Effector memory CD4-positive, alpha-beta T cell (primary cell): ENCODE data around the gene FADS1.

ENCODE experiments used
- DNase-seq, 3 donors: peaks; one replicate each; pipeline ENCODE4 v3.0.0-alpha.2; 2020
- H3K27ac ChIP-seq: 2 replicates; pipeline ENCODE4 v1.7.0; 2013; ENCODE audit warnings: mild to moderate bottlenecking, low read length, moderate library complexity; ENCODE audit not compliant: insufficient read depth, poor library complexity, severe bottlenecking
- H3K27me3 ChIP-seq: replicated peaks from 2 replicates; pipeline ENCODE4 v1.7.0; 2013; ENCODE audit warnings: mild to moderate bottlenecking, low read length; ENCODE audit not compliant: insufficient read depth, control insufficient read depth, poor library complexity, severe bottlenecking
- H3K36me3 ChIP-seq: 2 replicates; pipeline ENCODE4 v1.7.0; 2013; ENCODE audit warnings: mild to moderate bottlenecking, low read length, moderate library complexity; ENCODE audit not compliant: control insufficient read depth, insufficient read depth
- H3K4me1 ChIP-seq: 2 replicates; pipeline ENCODE4 v1.7.0; 2013; ENCODE audit warnings: low read length, mild to moderate bottlenecking; ENCODE audit not compliant: control insufficient read depth, insufficient read depth, poor library complexity, severe bottlenecking
- H3K4me3 ChIP-seq: 2 replicates; pipeline ENCODE4 v1.7.0; 2013; ENCODE audit warnings: low read length, low read depth, mild to moderate bottlenecking; ENCODE audit not compliant: insufficient read depth, poor library complexity, severe bottlenecking
- H3K9me3 ChIP-seq: 2 replicates; pipeline ENCODE4 v1.7.0; 2013; ENCODE audit warnings: mild to moderate bottlenecking, low read length, moderate library complexity; ENCODE audit not compliant: control insufficient read depth

Gene FADS1

DNA sequence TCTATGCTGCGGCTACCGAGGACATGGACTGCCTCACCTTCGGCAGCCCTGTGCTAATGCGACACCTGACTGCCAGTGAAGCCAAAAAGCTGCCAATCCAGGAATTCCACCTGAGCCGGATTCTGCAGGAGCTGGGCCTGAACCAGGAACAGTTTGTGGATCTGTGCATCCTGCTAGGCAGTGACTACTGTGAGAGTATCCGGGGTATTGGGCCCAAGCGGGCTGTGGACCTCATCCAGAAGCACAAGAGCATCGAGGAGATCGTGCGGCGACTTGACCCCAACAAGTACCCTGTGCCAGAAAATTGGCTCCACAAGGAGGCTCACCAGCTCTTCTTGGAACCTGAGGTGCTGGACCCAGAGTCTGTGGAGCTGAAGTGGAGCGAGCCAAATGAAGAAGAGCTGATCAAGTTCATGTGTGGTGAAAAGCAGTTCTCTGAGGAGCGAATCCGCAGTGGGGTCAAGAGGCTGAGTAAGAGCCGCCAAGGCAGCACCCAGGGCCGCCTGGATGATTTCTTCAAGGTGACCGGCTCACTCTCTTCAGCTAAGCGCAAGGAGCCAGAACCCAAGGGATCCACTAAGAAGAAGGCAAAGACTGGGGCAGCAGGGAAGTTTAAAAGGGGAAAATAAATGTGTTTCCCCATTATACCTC is 20.8 kb downstream of the FADS1 start:
- no peaks in the 10 kb centered on the region for H3K9me3 ChIP-seq
- H3K36me3 ChIP-seq, result no peaks in the 10 kb centered on the region
- H3K27ac ChIP-seq, result no peak overlapping the region
- DNase-seq, result no peak
- H3K4me1 ChIP-seq, result peaks cover 17% of the 10 kb centered on the region
- H3K27me3 ChIP-seq, result no peaks in the 10 kb centered on the region
- no peak overlapping the region for H3K4me3 ChIP-seq

DNA sequence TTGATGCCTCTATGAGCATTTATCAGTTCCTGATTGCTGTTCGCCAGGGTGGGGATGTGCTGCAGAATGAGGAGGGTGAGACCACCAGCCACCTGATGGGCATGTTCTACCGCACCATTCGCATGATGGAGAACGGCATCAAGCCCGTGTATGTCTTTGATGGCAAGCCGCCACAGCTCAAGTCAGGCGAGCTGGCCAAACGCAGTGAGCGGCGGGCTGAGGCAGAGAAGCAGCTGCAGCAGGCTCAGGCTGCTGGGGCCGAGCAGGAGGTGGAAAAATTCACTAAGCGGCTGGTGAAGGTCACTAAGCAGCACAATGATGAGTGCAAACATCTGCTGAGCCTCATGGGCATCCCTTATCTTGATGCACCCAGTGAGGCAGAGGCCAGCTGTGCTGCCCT is 21.3 kb downstream of the FADS1 start:
- H3K4me1 ChIP-seq, result peaks cover 17% of the 10 kb centered on the region
- H3K4me3 ChIP-seq, result no peak overlapping the region
- no peak overlapping the region for H3K27ac ChIP-seq
- H3K9me3 ChIP-seq, result no peaks in the 10 kb centered on the region
- no peaks in the 10 kb centered on the region for H3K36me3 ChIP-seq
- no peaks in the 10 kb centered on the region for H3K27me3 ChIP-seq
- DNase-seq, result no peak

DNA sequence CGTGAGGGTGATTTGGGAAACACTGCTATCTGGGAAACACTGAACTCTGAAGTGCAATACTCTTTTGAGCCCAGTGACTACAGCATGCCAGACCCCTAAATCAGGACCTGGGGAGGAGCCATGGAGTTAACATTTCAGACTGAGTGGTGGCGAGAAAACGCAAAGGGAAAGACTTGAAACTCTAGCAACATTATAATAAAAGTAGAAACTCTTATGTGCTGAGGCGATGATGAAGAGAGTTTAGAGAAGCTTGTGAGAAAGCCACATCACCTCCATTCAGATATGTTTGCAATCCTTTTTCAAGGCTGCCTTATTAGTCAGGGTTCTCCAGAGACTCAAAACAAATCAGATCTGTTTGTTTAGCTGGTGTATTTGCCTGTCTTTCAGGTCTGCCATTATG is 22.2 kb downstream of the FADS1 start:
- H3K27me3 ChIP-seq, result no peaks in the 10 kb centered on the region
- H3K36me3 ChIP-seq, result peaks cover 3% of the 10 kb centered on the region
- no peak for DNase-seq
- H3K9me3 ChIP-seq, result no peaks in the 10 kb centered on the region
- no peak overlapping the region for H3K4me3 ChIP-seq
- H3K27ac ChIP-seq, result no peak overlapping the region
- peaks cover 17% of the 10 kb centered on the region for H3K4me1 ChIP-seq

DNA sequence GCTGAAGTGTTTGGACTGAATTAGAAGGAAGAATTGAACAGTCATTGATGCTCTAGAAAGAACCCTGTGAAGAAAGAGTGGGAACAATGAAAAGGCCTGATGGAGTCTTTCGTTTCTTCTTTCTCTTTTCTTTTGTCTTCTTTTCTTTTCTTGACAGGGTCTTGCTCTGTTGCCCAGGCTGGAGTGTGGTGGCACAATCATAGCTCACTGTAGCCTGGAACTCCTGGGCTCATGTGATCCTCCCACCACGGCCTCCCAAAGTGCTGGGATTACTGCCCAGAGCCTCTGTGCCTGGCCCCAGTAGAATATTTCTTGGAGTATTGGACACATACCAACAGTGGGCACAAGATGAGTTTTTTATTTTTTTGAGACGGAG is 23.0 kb downstream of the FADS1 start:
- H3K4me3 ChIP-seq, result no peak overlapping the region
- no peak for DNase-seq
- H3K9me3 ChIP-seq, result no peaks in the 10 kb centered on the region
- no peak overlapping the region for H3K27ac ChIP-seq
- H3K36me3 ChIP-seq, result peaks cover 10% of the 10 kb centered on the region
- no peaks in the 10 kb centered on the region for H3K27me3 ChIP-seq
- peaks cover 17% of the 10 kb centered on the region for H3K4me1 ChIP-seq

DNA sequence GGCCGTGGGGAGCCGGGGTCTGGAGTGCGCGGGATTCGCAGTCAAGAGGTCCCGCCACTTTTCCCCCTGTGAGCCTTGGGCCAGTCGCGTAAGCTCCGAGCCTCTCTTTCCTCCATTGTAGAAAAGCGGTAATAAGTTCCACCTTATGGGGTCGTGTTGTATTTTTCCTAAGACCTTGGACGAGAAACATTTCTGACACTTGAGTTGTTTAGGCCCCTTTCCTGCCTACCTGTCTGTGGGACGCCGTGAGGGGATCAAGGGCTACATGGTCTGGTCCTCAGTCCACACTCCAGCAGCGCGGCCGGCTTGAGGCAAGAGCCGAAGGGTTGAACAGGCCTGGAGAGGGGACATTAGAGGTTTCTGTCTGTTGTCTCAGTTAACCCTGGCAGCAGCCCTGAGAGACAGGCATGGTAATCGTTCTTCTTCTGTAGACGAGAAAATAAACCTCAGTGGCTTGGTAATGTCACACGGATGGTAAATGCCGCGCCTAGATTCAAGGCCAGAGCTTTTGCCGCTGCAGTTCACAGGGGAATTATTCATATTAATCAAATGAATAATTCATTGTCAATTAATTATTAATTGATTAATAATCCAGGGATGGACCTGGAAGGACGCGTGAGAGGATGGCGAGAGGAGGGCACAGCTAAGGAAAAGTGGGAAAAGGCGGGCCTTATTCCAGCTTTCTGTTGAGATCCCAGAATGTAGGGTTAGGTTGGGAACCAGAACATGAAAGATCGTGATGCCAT is 23.5 kb downstream of the FADS1 start:
- H3K4me3 ChIP-seq, result peak overlapping the region; percentile 75
- H3K36me3 ChIP-seq, result peaks cover 14% of the 10 kb centered on the region
- peaks cover 17% of the 10 kb centered on the region for H3K4me1 ChIP-seq
- H3K27ac ChIP-seq, result peak overlapping the region; percentile 93
- no peak for DNase-seq
- H3K27me3 ChIP-seq, result no peaks in the 10 kb centered on the region
- no peaks in the 10 kb centered on the region for H3K9me3 ChIP-seq

DNA sequence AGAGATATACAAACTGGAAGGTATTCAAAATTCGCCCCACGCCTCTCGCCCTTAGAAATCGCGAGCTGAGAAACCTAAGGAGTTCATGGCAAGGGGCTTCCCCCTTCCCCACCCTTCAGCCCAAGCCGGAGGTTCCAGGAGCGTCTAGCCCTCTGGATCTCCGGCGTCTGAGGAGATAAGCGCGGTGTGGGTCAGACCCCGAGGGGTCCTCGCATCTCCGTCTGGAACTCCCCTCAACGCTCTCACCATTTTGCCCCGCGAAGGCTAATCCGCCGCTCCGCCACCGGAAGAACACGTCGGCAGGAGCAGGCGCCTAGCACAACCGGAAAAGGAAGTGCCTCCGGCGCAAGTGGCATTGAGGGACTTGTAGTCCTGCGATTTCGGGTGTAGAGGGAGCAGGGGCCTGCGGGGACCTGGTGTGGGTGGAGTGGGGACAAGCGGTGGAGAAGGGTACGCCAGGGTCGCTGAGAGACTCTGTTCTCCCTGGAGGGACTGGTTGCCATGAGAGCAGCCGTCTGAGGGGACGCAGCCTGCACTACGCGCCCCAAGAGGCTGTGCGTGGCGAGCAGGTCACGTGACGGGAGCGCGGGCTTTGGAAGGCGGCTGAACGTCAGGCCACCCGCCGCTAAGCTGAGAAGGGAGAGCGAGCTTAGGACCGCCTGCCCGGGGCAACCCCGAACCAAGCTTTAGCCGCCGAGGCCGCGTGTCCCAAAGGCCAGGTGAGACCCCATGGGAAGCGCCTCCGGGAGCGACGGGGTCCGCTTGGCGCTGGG is 24.3 kb downstream of the FADS1 start, which contains the start of the genes FEN1 and TMEM258:
TSS of gene FEN1 (plus strand) at position 602 of the 773 bp plus-strand sequence. CDS start 2,451 bp downstream, outside the sequence.
TSS of gene TMEM258 (minus strand) at position 290 of the 773 bp plus-strand sequence. CDS start at position 249, 41 bp downstream.
- Histone ChIP-seq H3K4me1 (peaks cover 17% of the 10 kb centered on the region), H3K27ac (peak within 1 kb of the TSS; percentile 93), H3K9me3 (no peaks in the 10 kb centered on the region), H3K27me3 (no peaks in the 10 kb centered on the region), H3K36me3 (peaks cover 21% of the 10 kb centered on the region), H3K4me3 (peak within 1 kb of the TSS; percentile 75)
- DNase-seq, result peak; percentile 72 to 83 (median 81)

DNA sequence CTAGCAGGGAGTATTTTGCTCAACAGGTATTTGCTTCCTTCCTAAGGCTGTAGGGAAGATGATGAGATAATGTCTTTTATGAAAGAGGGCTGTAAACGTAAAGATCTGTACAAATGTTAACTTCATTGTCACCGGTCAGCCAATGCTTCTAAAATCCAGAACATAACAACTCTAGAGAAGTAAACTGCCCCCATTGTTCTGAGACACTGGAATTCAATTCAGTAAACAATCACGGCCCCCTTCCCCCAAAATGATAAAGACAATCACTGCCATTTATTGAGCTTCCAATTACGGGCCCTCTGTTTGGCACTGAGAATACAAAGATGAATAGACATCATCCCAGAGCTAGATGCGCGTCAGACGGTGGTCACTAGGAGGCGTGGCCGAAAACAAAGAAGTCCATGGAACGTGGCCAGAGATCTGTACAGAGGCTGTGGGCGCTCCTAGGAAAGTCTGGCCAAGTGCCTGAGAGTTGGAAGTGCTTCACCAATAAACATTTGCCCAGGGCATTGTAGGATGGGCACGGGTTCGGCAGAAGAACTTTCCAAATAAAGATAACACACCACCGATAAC is 25.0 kb downstream of the FADS1 start:
- H3K4me1 ChIP-seq, result peaks cover 17% of the 10 kb centered on the region
- H3K4me3 ChIP-seq, result peak overlapping the region; percentile 75
- no peaks in the 10 kb centered on the region for H3K27me3 ChIP-seq
- DNase-seq, result peak; percentile 10 to 38 (median 19)
- peak overlapping the region; percentile 93 for H3K27ac ChIP-seq
- H3K36me3 ChIP-seq, result peaks cover 28% of the 10 kb centered on the region
- H3K9me3 ChIP-seq, result no peaks in the 10 kb centered on the region

DNA sequence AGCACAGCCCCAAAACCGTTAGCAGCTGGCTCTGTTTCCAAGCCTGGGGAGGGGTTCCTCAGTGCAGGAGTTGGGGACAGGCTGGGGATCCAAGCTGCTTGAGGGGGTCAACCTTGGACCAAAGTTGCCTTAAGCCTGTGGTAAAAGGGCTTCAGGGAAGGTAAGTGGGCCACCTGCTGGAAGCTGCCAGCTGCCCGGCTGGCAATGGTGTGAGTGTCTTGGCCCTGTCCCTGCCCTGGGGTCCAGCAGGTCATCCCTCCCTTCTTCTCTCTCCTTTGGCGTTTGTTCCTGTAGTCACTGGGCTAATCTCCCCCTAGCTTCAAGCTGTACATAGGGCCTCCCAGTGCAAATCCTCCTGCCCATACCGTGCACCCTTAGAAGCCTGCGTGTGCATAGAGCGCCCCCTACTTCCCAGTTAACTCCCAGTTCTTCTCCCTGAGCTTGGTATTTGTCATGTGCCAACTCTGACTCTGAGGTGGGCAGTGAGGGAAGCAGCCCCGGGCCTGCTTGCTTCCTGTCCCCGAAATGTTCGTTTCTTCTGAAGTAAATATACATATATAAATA is 28.8 kb downstream of the FADS1 start:
- DNase-seq, result no peak
- no peak overlapping the region for H3K27ac ChIP-seq
- peaks cover 9% of the 10 kb centered on the region for H3K4me1 ChIP-seq
- peaks cover 52% of the 10 kb centered on the region for H3K36me3 ChIP-seq
- H3K9me3 ChIP-seq, result no peaks in the 10 kb centered on the region
- H3K4me3 ChIP-seq, result no peak overlapping the region
- no peaks in the 10 kb centered on the region for H3K27me3 ChIP-seq

DNA sequence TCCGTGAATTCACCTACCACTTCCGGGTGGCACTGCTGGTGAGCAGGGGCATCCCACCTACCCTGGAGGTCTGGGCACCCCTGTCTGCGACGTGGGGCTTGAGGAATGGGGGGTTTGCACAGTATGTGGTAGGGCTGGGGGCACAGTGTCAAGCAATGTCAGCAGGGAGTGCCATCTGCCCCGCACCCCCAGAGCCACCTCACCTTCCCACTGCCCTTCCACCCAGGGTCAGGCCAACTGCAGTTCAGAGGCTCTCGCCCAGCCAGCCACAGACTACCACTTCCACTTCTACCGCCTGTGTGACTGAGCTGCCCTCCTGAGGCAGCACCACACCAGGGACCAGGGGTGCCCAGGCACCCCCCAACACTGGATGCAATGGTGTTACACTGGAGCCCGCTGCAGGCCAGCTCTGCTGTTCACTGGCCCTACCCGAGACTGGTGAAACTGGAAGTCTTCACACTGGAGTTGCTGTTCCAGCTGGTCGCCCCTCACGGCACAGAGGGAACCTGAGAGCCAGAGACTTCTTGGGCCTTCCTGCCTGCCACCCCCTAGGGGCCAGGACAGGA is 30.9 kb downstream of the FADS1 start:
- H3K27me3 ChIP-seq, result no peaks in the 10 kb centered on the region
- no peak overlapping the region for H3K4me3 ChIP-seq
- DNase-seq, result no peak
- peaks cover 52% of the 10 kb centered on the region for H3K36me3 ChIP-seq
- H3K9me3 ChIP-seq, result no peaks in the 10 kb centered on the region
- no peaks in the 10 kb centered on the region for H3K4me1 ChIP-seq
- H3K27ac ChIP-seq, result no peak overlapping the region
